Gastrocnemius medialis (tissue), 4 donors: ENCODE results near the gene ST8SIA2. TPM values are rescaled to one million over a fixed set of nuclear protein-coding genes. Genes with fewer than 3 reads are reported as not detected.

Experiments used
- ATAC-seq, 2 donors: fragments of 150-250 bp; one replicate each; pipeline ENCODE4 v1.9.1; 2016
- DNase-seq, 2 donors: peaks; one replicate each; pipeline ENCODE4 v3.0.0-alpha.2; 2019
- H3K27ac ChIP-seq, 4 donors: fragments of 200-600 bp; sonication (generic); 1 replicate in 1 of 4; 2 replicates in 3 of 4; pipeline ENCODE4 v1.5.1; 2016 to 2018; ENCODE audit warnings: mild to moderate bottlenecking in 2 of 4, moderate library complexity in 1 of 4
- H3K27me3 ChIP-seq, 3 donors: fragments of 200-600 bp; sonication (generic) in 2 of 3; 1 replicate in 1 of 3; 2 replicates in 2 of 3; pipeline versions ENCODE4 v1.5.1 to v1.6.0; 2016 to 2019; ENCODE audit warnings: mild to moderate bottlenecking in 1 of 3, moderate library complexity in 1 of 3
- H3K36me3 ChIP-seq, 2 donors: fragments of 200-600 bp; sonication (generic) in 1 of 2; one replicate each; pipeline ENCODE4 v1.5.1; 2017 to 2018
- H3K4me1 ChIP-seq, 2 donors: fragments of 200-600 bp; sonication (generic) in 1 of 2; one replicate each; pipeline ENCODE4 v1.5.1; 2016 to 2017; ENCODE audit warnings: mild to moderate bottlenecking in 2 of 2
- H3K4me3 ChIP-seq, 4 donors: fragments of 200-600 bp; sonication (generic) in 3 of 4; 1 replicate in 1 of 4; 2 replicates in 3 of 4; pipeline ENCODE4 v1.5.1; 2016 to 2019; ENCODE audit warnings: mild to moderate bottlenecking in 2 of 4
- H3K9me3 ChIP-seq, 3 donors: fragments of 200-600 bp; sonication (generic) in 2 of 3; 1 replicate in 1 of 3; 2 replicates in 2 of 3; pipeline ENCODE4 v1.5.1; 2016 to 2019
- CTCF ChIP-seq, 5 experiments: fragments of 450-650 bp in 3 of 5; fragments of 200-600 bp in 2 of 5; sonication (generic) in 2 of 5; IDR thresholded peaks in 4 of 5; conservative IDR thresholded peaks in 1 of 5; 1 replicate in 4 of 5; 2 replicates in 1 of 5; pipeline ENCODE4 v1.5.1; 2016 to 2019; ENCODE audit warnings: antibody characterized with exemption in 5 of 5, mild to moderate bottlenecking in 3 of 5, moderate library complexity in 3 of 5
- POLR2A ChIP-seq, 2 donors: fragments of 450-650 bp; IDR thresholded peaks; one replicate each; pipeline ENCODE4 v1.6.1; 2017; ENCODE audit warnings: antibody characterized with exemption in 2 of 2, mild to moderate bottlenecking in 2 of 2, moderate library complexity in 2 of 2
- in situ Hi-C, 4 donors: fragments of 200-750 bp; cut with MboI; loops; one replicate each; pipeline versions ENCODE4 v1.15.0 to v1.8.0; 2017; ENCODE audit warnings: low sequenced_read_pairs in 4 of 4
- intact Hi-C: fragments of 100-400 bp; cut with DNase I; formaldehyde crosslinking; loops from one replicate; pipeline ENCODE4 v1.15.1; 2023; ENCODE audit warnings: low total_unique reads
- total RNA-seq, 4 donors: library from RNA; depleted of rRNA; stranded (reverse); fragments of >200 nt; gene quantifications; one replicate each; pipeline versions ENCODE4 v1.1.0 to v1.2.3, GENCODE V29; 2016

ST8SIA2 gene
- total RNA-seq, result not detected

GRCh38 chr15:92393071-92393979 is at the start of gene ST8SIA2:
TSS of gene ST8SIA2 (plus strand) at chr15:92393881. CDS start at chr15:92394065, 184 bp downstream.
- peak; percentile 26 to 53 for ATAC-seq
- peaks cover 31 to 37% (median 34%) of the 10 kb centered on the region in 3 donors for H3K27me3 ChIP-seq
- in situ Hi-C loops, result loop anchor here in 2 of 4 donors (25.0 kb wide), 2 partner anchors 281 to 319 kb away; no protein-coding TSS in a partner anchor

GRCh38 chr15:92343924-92344643 is 49.6 kb upstream of the ST8SIA2 start:
- no peaks in the 10 kb centered on the region for H3K36me3 ChIP-seq
- in situ Hi-C loops (loop anchor here in 1 of 4 donors (10.0 kb wide), 1 partner anchor 59 kb away; no protein-coding TSS in a partner anchor), intact Hi-C loops (no loop called here)
- TF ChIP-seq POLR2A (IDR thresholded peaks at IDR 0.05), result no peak
- TF ChIP-seq CTCF (IDR thresholded peaks at IDR 0.05 in 4 of 5, conservative IDR thresholded peaks at IDR 0.05 in 1 of 5), result no peak
- H3K9me3 ChIP-seq, result no peaks in the 10 kb centered on the region
- peaks cover 0 to 14% (median 13%) of the 10 kb centered on the region in 3 donors for H3K27me3 ChIP-seq
- H3K27ac ChIP-seq, result no peak overlapping the region
- no peak for DNase-seq
- no peaks in the 10 kb centered on the region for H3K4me1 ChIP-seq
- no peak overlapping the region for H3K4me3 ChIP-seq
- ATAC-seq, result no peak

More at GRCh38 chr15:92393071-92393979, at the start of gene ST8SIA2:
- peaks cover 0 to 7% of the 10 kb centered on the region in 2 donors for H3K4me1 ChIP-seq
- intact Hi-C loops, result no loop called here
- H3K27ac ChIP-seq, result no peak within 1 kb of the TSS
- H3K36me3 ChIP-seq, result no peaks in the 10 kb centered on the region
- TF ChIP-seq POLR2A (IDR thresholded peaks at IDR 0.05) (no peak), CTCF (IDR thresholded peaks at IDR 0.05 in 4 of 5, conservative IDR thresholded peaks at IDR 0.05 in 1 of 5) (no peak)
- H3K4me3 ChIP-seq, result peak within 1 kb of the TSS; percentile 38 to 51 (median 44)
- no peak for DNase-seq
- no peaks in the 10 kb centered on the region for H3K9me3 ChIP-seq

- Histone ChIP-seq H3K4me3 (no peak overlapping the region), H3K27me3 (peaks cover 0 to 14% (median 13%) of the 10 kb centered on the region in 3 donors), H3K4me1 (no peaks in the 10 kb centered on the region), H3K27ac (no peak overlapping the region), H3K36me3 (no peaks in the 10 kb centered on the region), H3K9me3 (no peaks in the 10 kb centered on the region)
- no peak for DNase-seq
- in situ Hi-C loops, result loop anchor here in 1 of 4 donors (10.0 kb wide), 1 partner anchor 61 kb away; no protein-coding TSS in a partner anchor
- intact Hi-C loops, result no loop called here
- ATAC-seq, result no peak
- no peak for TF ChIP-seq POLR2A (IDR thresholded peaks at IDR 0.05)
- no peak for TF ChIP-seq CTCF (IDR thresholded peaks at IDR 0.05 in 4 of 5, conservative IDR thresholded peaks at IDR 0.05 in 1 of 5)
Observed at GRCh38 chr15:92346063-92346462, 47.6 kb upstream of the ST8SIA2 start.

GRCh38 chr15:92355307-92355706 is 38.4 kb upstream of the ST8SIA2 start:
- no peak overlapping the region for H3K27ac ChIP-seq
- intact Hi-C loops (no loop called here), in situ Hi-C loops (no loop called here)
- H3K9me3 ChIP-seq, result no peaks in the 10 kb centered on the region
- DNase-seq (no peak), ATAC-seq (no peak)
- TF ChIP-seq CTCF (IDR thresholded peaks at IDR 0.05 in 4 of 5, conservative IDR thresholded peaks at IDR 0.05 in 1 of 5), result no peak
- no peak for TF ChIP-seq POLR2A (IDR thresholded peaks at IDR 0.05)
- no peaks in the 10 kb centered on the region for H3K36me3 ChIP-seq
- H3K4me1 ChIP-seq, result no peaks in the 10 kb centered on the region
- H3K27me3 ChIP-seq, result no peaks in the 10 kb centered on the region
- no peak overlapping the region for H3K4me3 ChIP-seq
